Endometrial microvascular endothelial cells (primary cell): ENCODE data around the gene PSRC1. TPM values are rescaled to one million over a fixed set of nuclear protein-coding genes. Genes with fewer than 3 reads are reported as not detected.

Experiments used
- in situ Hi-C: cut with HindIII; loops from 2 replicates; pipeline ENCODE4 v1.10.0; 2017; ENCODE audit warnings: low sequenced_read_pairs, low pct_unique_long_range_greater_than_20kb; ENCODE audit errors: inconsistent ontology term
- total RNA-seq: library from RNA; depleted of rRNA; stranded (reverse); fragments of >200 nt; gene quantifications from one replicate; pipeline ENCODE4 v1.2.3, GENCODE V29; 2015; ENCODE audit errors: inconsistent ontology term

PSRC1 gene
- total RNA-seq, 1 donor from 2014 or later, result 23.8 TPM

DNA sequence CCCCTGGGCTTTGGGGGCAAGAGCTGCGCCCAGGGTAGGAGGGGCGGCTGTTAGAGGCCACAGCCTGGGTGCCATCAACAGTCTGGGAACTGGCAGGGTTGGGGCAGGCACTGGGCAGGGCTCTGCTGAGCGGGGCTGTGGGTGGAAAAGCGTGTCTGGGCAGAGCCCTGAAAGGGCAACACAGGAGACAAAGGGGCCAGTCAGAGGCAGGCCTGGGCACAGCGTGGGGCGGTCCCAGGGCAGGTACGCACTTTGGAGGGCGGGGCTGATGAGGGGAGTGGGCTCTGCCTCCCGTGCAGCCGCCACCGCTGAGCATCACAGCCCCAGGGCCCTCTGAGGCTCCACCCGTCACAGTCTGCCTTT is 19.7 kb downstream of the PSRC1 start:
- in situ Hi-C loops, result no loop called here

DNA sequence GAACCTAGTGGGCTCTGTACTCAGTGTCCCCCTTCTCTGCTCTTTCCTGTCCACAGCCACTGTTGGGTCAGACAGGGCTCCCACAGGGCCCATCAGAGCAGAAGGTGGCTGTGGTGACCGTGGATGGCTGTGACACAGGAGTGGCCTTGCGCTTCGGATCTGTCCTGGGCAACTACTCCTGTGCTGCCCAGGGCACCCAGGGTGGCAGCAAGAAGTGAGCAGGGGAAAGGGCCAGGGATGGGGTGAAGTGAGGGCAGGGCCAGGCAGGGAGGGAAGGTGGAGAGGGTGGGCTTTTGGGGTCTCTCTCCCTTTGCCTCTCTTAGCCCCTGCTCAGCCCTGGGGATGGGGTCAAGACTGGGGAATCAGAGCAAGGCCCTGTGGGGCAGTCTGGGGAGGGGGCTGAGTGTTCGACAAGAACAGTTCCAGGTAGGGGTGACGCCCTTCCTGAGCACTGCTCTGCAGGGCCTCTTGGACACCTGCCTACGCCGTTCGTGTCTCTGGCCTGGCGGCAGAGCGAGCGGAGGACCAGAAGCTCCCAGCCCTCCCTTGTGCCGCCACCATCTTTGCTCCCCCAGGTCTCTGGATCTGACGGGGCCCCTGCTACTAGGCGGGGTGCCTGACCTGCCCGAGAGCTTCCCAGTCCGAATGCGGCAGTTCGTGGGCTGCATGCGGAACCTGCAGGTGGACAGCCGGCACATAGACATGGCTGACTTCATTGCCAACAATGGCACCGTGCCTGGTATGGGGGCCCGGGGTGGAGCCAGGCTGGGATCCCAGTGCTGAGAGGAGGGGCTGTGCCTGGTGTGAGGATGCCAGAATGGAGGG is 20.5 kb downstream of the PSRC1 start:
- in situ Hi-C loops, result no loop called here

DNA sequence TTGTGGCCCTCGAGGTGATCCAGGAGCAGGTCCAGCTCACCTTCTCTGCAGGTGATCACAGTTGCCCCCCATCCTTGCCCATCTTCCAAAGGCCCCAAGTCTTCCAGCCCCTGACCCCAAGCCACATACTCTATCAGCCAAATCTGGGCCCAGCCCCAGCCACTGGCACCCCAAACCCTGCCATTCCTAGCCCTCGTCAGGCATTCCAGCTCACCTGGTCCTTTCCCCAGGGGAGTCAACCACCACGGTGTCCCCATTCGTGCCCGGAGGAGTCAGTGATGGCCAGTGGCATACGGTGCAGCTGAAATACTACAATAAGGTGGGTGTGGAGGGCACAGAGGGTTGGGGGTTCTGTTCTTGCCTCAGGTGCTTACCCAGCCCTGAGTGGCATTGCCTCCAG is 21.4 kb downstream of the PSRC1 start:
- in situ Hi-C loops, result no loop called here

DNA sequence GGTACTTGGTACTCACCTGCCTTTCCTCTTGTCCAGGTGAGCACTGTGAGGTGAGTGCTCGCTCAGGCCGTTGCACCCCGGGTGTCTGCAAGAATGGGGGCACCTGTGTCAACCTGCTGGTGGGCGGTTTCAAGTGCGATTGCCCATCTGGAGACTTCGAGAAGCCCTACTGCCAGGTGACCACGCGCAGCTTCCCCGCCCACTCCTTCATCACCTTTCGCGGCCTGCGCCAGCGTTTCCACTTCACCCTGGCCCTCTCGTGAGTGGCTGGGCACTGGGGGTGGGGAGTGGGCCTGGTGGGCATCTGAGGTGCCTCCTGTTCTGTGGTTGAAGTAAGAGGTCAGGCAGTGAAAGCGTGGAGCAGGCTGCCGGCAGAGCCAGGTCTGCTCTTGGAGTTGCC is 21.9 kb downstream of the PSRC1 start:
- in situ Hi-C loops, result no loop called here

DNA sequence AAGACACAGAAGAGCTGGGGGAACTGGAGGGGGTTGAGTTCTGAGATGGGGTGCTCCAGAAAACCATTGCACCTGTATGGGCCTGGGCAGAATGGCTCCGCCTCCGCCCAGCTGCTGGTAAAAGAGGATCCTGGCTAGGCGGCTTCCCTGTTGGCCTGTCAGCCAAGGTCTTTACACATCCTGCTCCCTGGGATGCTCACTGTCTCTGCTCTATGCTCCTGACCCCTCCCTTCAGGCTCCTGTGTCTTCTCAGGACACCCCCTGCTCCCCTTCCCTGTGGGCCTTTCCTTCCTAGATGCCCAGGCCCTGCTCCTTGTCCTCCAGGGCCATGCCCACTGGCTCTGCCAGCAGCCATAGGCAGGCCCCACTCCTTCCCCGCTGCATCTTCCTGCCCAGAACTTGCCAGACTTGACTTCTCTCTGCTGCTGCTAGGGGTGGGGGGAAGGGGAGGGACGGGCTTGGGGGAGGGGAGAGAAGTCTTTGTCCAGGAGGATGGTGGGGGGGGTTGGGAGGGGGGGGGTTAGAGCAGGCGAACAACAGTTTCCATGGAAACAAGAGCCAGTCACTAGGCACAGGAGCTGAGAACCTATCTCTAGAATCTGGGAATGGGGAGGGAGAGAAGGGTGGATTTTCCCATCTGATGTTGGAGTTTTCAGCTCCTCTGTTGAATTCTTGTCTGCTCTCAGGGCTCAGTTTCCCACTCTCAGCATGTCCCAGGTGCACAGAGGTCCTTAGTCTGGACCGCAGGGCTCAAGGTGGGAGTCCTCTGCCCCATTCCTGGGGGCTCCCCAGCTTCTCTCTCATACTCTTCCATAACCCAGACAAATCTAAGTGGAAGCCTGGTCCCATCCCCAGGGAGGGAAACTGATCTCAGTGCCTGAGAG is 23.0 kb downstream of the PSRC1 start:
- in situ Hi-C loops, result no loop called here

DNA sequence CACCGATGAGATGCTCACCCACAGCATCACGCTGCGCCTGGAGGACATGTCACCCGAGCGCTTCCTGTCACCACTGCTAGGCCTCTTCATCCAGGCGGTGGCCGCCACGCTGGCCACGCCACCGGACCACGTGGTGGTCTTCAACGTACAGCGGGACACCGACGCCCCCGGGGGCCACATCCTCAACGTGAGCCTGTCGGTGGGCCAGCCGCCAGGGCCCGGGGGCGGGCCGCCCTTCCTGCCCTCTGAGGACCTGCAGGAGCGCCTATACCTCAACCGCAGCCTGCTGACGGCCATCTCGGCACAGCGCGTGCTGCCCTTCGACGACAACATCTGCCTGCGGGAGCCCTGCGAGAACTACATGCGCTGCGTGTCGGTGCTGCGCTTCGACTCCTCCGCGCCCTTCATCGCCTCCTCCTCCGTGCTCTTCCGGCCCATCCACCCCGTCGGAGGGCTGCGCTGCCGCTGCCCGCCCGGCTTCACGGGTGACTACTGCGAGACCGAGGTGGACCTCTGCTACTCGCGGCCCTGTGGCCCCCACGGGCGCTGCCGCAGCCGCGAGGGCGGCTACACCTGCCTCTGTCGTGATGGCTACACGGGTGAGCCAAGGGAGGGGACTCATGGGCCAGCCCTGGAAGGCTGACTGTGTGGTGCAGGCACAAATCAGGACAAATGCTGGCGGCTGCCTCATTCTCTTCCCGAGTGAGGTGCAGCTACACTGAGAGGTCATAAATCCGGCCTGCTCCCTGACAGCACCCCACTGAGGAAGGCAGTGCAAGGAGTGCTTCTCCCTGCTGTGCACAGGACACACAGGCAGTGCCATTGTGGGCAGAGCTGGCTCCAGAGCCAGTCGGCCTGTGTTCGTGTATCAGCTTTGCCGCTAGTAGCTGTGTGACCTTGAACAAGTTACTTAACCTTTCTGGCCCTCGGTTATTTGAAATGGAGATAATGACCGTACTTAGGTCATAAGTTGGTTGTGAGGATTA is 24.2 kb downstream of the PSRC1 start:
- in situ Hi-C loops, result no loop called here

DNA sequence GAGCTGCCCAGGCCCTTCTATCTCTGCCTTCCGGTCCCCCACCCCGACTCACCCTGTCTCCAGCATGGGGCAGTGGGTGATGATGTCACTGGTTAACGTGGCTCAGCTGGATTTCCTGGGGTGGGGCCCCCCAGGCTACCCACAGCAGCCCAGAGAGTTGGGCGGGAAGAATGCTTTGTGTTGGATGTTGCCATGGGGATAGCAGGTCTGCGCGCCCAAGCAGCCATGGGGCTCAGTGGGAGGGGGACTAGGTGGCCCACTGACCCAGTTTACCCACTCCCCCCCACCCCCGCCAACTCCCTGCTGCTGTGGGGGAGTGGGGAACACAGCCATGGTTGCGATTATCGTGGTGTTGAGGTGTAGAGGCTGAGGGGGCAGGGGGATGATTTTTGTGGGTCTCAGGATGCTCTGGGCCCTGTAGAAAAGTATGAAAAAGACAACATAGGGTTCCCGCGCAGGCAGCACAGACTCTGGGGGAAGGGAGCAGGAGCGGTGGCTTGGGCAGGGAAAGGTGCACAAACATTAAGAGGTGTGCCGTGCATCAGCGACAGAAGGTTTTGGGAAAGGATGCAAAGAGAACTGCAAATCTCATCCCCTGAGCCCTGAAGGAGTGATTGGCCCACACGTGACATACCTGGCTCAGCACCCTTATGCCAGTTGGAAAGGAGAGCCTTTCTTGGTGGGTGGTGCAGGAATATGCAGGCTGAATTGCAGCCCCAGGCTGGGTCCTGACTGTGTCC is 25.1 kb downstream of the PSRC1 start:
- in situ Hi-C loops, result no loop called here

DNA sequence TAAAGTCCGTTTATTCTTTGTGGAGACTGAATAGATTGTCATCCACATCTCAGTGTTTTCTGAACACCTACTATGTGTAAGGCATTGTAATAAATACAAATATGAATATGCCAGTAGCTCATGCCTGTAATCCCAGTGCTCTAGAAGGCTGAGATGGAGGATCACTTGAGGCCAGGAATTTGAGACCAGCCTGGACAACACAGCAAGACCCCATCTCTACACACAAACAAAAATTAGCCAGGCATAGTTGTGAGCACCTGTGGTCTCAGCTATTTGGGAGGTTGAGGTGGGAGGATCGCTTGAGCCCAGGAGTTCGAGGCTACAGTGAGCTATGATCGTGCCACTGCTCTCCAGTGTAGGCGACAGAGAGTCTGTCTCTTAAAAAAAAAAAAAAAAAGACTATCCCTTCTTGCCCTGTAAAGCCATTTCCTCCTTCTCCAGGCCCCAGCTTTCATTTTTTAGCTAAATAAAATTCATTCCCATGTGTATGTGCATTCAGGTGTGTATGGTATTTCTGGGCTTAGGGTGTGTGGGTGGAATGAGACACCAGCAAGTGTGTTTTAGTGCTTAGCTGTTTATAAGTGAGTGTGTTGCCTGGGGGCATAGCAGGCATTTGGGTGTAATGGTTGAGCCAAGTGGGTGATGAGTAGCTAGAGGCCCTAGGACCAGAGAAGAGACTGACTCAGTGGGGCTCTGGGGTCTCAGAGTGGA is 25.8 kb downstream of the PSRC1 start:
- in situ Hi-C loops, result no loop called here

DNA sequence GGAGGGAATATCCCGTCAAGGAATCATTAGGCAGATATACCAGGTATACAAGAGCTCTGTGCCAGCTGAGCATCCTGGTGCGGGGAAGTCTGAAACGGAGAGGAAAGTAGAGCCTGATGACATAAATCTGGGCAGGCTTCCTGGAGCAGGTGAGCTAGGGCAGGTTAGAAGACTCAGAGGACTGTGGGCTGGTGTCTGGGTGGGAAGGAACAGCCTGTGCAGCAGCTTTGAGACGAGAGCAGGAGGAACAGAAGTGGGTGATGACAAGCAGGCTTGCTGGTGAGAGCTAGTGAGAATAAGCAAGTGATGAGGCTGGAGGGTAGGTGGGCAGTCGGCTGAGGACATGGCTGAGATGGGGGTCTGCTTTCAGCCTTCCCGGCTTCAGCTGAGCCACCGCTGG is 26.9 kb downstream of the PSRC1 start:
- in situ Hi-C loops, result no loop called here

DNA sequence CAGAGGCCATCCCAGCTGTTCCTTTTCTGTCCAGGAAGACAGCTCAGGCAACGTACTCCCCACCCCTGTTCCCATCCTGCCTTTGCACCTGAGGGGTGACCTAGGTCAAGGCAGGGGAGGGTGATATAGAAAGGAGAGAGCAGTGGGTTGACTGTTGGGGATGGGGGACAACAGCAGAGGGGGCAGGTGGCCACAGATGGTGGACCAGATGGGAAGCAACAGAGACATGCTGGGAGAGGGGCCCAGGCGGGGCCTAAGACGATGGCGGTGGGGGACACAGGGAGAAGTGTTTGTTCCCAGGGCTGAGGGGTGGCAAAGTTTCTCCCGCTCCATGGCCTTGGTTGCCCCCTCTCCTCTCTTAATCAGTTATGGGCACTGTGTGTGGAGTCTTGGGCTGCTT is 27.3 kb downstream of the PSRC1 start:
- in situ Hi-C loops, result no loop called here

DNA sequence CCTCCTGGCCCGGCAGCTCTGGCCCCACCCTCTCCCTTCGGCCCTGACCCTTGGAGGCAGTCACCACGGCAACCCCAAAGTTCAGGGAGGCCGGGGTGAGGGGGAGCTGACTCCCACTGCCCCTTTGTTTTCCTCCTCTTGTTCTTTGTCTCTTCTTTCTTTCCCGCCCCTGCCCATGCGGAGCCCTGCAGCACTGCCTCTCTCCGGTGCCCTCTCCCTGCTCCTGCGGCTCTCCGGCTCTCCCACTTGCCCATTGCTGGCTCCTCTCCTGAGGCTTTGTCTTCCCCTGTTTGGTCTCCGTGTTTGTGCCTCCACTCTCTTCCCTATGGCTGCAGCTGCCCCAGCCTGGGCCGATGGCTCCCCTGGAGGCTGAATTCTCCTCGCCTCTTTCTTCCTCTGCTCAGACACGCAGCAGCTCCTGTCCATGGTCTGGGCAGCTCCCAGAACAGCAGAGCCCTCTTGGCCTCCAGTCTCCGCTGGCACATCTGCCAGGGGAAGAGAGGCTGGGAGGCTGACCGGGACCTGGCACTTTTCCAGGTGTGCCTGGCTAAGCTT is 27.8 kb downstream of the PSRC1 start:
- in situ Hi-C loops, result no loop called here

DNA sequence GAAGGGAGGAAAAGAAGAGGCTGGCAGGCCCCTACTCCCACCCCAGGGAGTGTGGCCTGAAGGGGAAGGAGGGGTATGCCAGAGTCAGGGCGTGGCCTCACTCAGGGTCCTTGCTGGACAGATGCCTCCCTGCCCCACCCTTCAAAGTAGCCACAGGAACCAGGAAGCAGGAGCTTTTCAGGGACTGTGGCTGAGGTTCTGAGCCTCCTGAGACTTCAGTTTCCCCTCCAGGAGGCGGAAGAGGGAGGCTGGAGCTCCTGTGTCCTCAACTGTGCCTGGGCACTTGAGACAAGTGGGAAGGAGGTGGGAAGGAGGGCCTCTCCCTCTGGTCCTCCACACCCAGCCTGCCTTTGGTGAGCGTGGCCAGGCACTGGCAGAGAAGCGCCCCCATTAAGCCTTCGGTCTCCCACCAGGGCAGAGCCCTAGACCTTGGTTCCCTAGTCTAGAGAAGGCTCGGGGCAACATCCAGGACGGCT is 28.3 kb downstream of the PSRC1 start:
- in situ Hi-C loops, result no loop called here

DNA sequence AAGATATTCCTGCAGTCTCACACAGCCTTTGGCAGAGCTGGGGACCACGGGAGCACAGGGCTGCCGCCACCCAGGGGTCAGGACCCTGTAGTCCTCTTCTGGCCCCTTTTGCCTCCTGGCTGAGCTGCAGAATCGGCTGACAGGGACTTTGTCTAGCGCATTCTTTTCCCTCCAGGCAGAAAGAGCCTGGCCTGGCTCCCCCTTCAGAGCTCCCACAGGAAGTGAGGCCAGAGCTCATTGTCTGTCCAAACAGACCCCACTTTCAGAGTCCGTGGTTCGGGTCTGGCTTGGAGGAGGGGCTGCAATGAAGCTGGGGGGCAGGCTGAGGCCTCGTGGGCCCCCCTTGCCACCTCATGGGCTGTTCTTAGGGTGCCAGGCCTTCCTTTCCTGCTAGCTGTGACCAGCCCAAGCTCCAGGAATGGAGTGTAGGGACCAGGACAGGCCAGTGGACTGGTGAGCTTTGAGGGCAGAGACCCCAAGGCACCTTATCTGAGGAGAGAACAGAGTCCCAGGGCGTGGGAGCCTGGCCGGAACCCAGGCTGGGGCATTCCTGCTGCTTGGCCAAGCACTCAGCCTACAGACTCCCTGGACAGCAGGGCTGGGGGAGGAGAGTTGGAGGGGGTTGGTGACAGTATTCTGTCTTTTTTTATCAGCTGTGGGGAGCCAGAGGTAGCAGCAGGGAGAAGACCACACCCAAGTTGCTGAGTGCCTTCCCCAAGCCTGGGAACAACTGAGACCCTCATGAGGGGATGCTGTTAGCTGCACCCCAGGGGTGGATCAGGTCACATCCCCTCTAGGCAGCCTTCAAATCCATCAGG is 28.9 kb downstream of the PSRC1 start:
- in situ Hi-C loops, result no loop called here

DNA sequence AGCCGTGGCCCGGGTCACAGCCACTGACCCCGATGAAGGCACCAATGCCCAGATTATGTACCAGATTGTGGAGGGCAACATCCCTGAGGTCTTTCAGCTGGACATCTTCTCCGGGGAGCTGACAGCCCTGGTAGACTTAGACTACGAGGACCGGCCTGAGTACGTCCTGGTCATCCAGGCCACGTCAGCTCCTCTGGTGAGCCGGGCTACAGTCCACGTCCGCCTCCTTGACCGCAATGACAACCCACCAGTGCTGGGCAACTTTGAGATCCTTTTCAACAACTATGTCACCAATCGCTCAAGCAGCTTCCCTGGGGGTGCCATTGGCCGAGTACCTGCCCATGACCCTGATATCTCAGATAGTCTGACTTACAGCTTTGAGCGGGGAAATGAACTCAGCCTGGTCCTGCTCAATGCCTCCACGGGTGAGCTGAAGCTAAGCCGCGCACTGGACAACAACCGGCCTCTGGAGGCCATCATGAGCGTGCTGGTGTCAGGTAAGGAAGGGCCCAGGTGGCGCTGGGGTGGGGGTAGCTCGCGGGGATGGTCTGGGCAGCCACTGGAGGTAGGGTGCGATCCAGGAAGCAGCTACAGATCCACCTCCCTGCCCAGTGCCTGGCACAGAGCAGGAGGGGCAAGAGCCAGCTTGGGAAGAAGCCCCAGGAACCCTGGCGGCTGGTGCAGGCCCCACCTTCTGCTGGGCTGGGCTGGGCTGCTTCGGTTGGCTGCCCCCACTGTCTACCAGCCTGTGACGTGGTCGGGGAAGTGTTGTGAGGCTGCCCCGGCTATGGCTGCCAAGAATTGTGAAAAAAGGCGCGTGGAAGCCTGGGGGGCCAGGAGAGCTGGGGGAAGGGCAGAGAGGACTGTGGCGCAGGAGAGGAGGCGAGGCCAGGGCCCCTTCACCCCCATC is 29.8 kb downstream of the PSRC1 start:
- in situ Hi-C loops, result no loop called here

DNA sequence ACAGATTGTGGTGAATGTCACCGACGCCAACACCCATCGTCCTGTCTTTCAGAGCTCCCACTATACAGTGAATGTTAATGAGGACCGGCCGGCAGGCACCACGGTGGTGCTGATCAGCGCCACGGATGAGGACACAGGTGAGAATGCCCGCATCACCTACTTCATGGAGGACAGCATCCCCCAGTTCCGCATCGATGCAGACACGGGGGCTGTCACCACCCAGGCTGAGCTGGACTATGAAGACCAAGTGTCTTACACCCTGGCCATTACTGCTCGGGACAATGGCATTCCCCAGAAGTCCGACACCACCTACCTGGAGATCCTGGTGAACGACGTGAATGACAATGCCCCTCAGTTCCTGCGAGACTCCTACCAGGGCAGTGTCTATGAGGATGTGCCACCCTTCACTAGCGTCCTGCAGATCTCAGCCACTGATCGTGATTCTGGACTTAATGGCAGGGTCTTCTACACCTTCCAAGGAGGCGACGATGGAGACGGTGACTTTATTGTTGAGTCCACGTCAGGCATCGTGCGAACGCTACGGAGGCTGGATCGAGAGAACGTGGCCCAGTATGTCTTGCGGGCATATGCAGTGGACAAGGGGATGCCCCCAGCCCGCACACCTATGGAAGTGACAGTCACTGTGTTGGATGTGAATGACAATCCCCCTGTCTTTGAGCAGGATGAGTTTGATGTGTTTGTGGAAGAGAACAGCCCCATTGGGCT is 30.6 kb downstream of the PSRC1 start:
- in situ Hi-C loops, result no loop called here
